ENCODE measurements around the gene CYP27B1.

Gene CYP27B1

DNA sequence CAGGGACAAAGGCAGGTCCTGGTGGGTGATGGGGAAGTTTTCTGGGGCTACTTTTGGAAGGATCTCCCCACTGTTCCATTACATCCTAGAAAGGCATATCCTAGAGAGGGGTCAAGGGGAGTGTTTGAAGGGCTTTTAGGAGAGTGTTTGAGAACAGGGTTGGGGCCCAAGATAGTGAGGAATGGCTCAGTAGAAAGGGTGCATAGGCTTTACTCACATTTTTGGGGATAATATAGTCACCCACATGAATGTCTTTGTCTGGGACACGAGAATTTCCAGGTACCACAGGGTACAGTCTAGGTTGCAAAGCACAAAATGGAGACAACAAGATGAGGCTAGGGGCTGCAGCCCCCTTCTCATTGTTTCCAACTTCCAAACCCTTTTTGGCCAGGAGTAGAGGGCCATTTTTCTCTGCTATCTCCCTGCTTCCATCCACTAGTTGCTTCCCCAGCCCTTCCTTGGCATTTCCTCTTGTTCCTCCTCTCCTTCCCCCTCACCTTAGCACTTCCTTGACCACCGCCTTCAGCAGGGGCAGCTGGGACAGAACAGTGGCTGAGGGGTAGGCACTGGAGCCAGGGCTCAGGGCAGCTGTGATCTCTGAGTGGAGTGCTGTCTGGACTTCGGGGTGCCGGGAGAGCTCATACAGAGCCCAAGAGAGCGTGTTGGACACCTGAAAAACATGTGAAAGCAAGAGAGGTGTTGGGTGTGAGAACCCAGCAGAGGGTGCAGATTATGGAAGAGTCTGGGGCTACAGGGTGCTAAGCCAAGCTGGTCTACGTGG, 2.8 kb downstream of the CYP27B1 start:
- DNase-seq = no peak
- Histone ChIP-seq H3K36me3 (replicated peaks) (peaks cover 1% of the 10 kb centered on the region), H3K27me3 (replicated peaks) (peaks cover 27% of the 10 kb centered on the region), H3K4me3 (ENCODE audit: low read depth, low read length) (no peak overlapping the region), H3K27ac (no peak overlapping the region)
- no peak for TF ChIP-seq CTCF (IDR thresholded peaks at IDR 0.05; ENCODE audit: low read depth, low read length, missing control alignments)
- in situ Hi-C loops (cut with HindIII; ENCODE audit: low pct_ligation_motif_present, low sequenced_read_pairs) = no loop called here

- no peak overlapping the region for H3K27ac ChIP-seq
- H3K27me3 ChIP-seq (replicated peaks) = peaks cover 27% of the 10 kb centered on the region
- TF ChIP-seq CTCF (IDR thresholded peaks at IDR 0.05; ENCODE audit: low read depth, low read length, missing control alignments) = no peak
- no peaks in the 10 kb centered on the region for H3K36me3 ChIP-seq (replicated peaks)
- DNase-seq = no peak
- H3K4me3 ChIP-seq (ENCODE audit: low read depth, low read length) = no peak overlapping the region
- in situ Hi-C loops (cut with HindIII; ENCODE audit: low pct_ligation_motif_present, low sequenced_read_pairs) = no loop called here
These were observed 4.4 kb downstream of the CYP27B1 start for GRCh38 chr12:57762463-57762862.

- H3K27me3 ChIP-seq (replicated peaks) = peaks cover 27% of the 10 kb centered on the region
- no peak for TF ChIP-seq CTCF (IDR thresholded peaks at IDR 0.05; ENCODE audit: low read depth, low read length, missing control alignments)
- no peak overlapping the region for H3K27ac ChIP-seq
- no peak for DNase-seq
- in situ Hi-C loops (cut with HindIII; ENCODE audit: low pct_ligation_motif_present, low sequenced_read_pairs) = no loop called here
- no peak overlapping the region for H3K4me3 ChIP-seq (ENCODE audit: low read depth, low read length)
- no peaks in the 10 kb centered on the region for H3K36me3 ChIP-seq (replicated peaks)
These were observed 5.4 kb downstream of the CYP27B1 start for GRCh38 chr12:57761391-57761998.

DNA sequence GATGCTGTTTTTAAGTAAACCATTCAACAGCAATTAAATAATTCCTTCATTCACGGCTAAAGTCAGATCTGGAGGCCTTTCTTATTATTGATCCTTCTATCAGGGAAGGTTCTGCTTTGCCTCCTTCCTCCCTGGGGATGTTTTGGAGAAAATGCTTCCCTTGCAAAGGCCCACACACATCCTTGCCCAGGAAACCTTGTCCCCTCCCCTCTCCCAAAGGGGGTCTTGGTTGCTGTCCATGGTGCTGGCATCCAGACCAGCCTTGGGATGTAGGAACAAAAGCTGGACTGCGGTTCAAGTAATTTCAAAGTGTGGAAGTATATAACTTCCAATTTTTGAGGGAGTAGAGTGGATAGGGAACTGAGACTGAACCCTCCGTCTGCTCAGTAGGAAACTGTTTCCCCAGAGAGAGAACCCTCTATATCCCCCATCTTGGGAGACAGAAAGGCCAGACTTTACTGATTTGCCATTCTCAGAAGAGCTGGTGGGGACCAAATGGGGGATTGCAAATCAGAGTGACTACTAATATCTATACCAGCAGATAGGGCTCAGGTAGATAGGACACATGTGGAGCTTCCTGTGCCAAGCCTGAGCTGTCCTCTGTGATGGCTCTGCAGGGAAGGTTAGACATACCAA, 6.4 kb downstream of the CYP27B1 start:
- H3K27me3 ChIP-seq (replicated peaks) = peaks cover 18% of the 10 kb centered on the region
- H3K36me3 ChIP-seq (replicated peaks) = no peaks in the 10 kb centered on the region
- in situ Hi-C loops (cut with HindIII; ENCODE audit: low pct_ligation_motif_present, low sequenced_read_pairs) = no loop called here

DNA sequence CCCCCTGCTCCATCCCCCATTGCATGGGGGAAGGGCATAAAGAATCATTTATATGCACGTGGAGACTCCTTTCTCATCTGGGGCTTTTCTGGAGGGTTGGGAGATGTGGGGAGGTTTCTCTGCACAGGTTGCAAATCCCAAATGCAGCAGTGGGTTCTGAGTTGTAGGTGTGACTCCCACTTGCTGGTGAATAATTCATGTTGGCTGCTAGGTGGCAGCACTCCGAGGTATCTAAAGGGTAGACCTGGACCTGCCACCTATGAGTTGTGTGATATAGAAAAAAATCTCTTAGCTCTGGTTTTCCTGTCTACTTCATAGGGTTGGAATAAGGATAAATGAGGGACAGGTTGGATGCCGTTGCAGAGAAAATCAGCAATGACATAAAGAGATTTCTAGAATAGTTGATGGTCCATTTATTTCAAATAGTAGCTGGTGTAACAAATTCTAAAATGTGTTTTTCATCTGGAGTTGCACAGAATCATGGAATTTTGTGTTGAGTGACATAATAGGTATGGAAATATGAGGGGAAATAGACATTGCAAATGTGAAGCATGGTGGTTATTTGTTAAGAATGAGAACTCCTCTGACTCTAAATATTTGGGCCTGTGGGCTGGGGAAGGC, 7.4 kb downstream of the CYP27B1 start:
- Histone ChIP-seq H3K36me3 (replicated peaks) (no peaks in the 10 kb centered on the region), H3K27me3 (replicated peaks) (peaks cover 8% of the 10 kb centered on the region), H3K4me3 (ENCODE audit: low read depth, low read length) (no peak overlapping the region), H3K27ac (no peak overlapping the region)
- in situ Hi-C loops (cut with HindIII; ENCODE audit: low pct_ligation_motif_present, low sequenced_read_pairs) = no loop called here
- peak; percentile 70 for TF ChIP-seq CTCF (IDR thresholded peaks at IDR 0.05; ENCODE audit: low read depth, low read length, missing control alignments)
- DNase-seq = no peak

More for the DNA sequence above, 6.4 kb downstream of the CYP27B1 start:
- no peak for DNase-seq
- no peak overlapping the region for H3K4me3 ChIP-seq (ENCODE audit: low read depth, low read length)
- no peak for TF ChIP-seq CTCF (IDR thresholded peaks at IDR 0.05; ENCODE audit: low read depth, low read length, missing control alignments)
- no peak overlapping the region for H3K27ac ChIP-seq

Measured in brain microvascular endothelial cell (primary cell).